PC-3 (cell line): Measurements from ENCODE around the gene MDH1B. TPM values are rescaled to one million over a fixed set of nuclear protein-coding genes. Genes with fewer than 3 reads are reported as not detected.

Experiments
- ATAC-seq: fragments of 200-7000 bp; cut with Tn5 transposase; 2 replicates; pipeline ENCODE4 v1.9.1; 2020; ENCODE audit warnings: mild to moderate bottlenecking, moderate library complexity
- BruUV-seq: library from RNA; stranded (reverse); fragments of 400-500 nt; replicated peaks from 2 replicates; lab custom pipeline; 2021; lab: Mats Ljungman, UMichigan
- CTCF ChIA-PET: fragments of 300-600 bp; sonication (Branson Sonifier 250); formaldehyde crosslinking; loops from one replicate; lab custom pipeline; 2022; ENCODE audit warnings: antibody characterized with exemption; lab: Charles Lee
- POLR2A ChIA-PET: fragments of 300-600 bp; sonication (Branson Sonifier 250); formaldehyde crosslinking; loops from one replicate; lab custom pipeline; 2022; ENCODE audit warnings: antibody characterized with exemption; ENCODE audit not compliant: unreplicated experiment; lab: Charles Lee
- DNase-seq: peaks from one replicate; pipeline ENCODE4 v3.0.0-alpha.2; 2015
- H2AFZ ChIP-seq: fragments of 300-600 bp; sonication (generic); 2 replicates; pipeline ENCODE4 v1.6.0; 2016; ENCODE audit warnings: antibody characterized with exemption, low read length
- H3F3A ChIP-seq: fragments of 300-600 bp; sonication (generic); one replicate; pipeline ENCODE4 v1.6.0; 2017; ENCODE audit warnings: antibody characterized with exemption, low read length, control low read depth, mild to moderate bottlenecking; ENCODE audit not compliant: unreplicated experiment
- H3K27ac ChIP-seq: fragments of 300-600 bp; sonication (generic); 2 replicates; pipeline ENCODE4 v1.5.1; 2016; ENCODE audit warnings: mild to moderate bottlenecking, low read length
- H3K27me3 ChIP-seq: fragments of 300-600 bp; sonication (generic); 2 replicates; pipeline ENCODE4 v1.6.1; 2016; ENCODE audit warnings: low read length, mixed read lengths
- H3K36me3 ChIP-seq: fragments of 300-600 bp; sonication (generic); 2 replicates; pipeline ENCODE4 v1.6.1; 2016; ENCODE audit warnings: low read depth, mixed run types, low read length, mixed read lengths
- H3K4me1 ChIP-seq: fragments of 300-600 bp; sonication (generic); 2 replicates; pipeline ENCODE4 v1.5.1; 2016; ENCODE audit warnings: low read length; ENCODE audit not compliant: insufficient read depth
- H3K4me2 ChIP-seq: fragments of 300-600 bp; sonication (generic); 2 replicates; pipeline ENCODE4 v1.6.0; 2016; ENCODE audit warnings: low read length
- H3K4me3 ChIP-seq: fragments of 300-600 bp; sonication (generic); 2 replicates; pipeline ENCODE4 v1.5.1; 2016; ENCODE audit warnings: mild to moderate bottlenecking, low read length, mixed read lengths
- H3K79me2 ChIP-seq: fragments of 300-600 bp; sonication (generic); 2 replicates; pipeline ENCODE4 v1.6.1; 2017; ENCODE audit warnings: low read length, mixed read lengths
- H3K9ac ChIP-seq: fragments of 300-600 bp; sonication (generic); 2 replicates; pipeline ENCODE4 v1.6.0; 2016; ENCODE audit warnings: mild to moderate bottlenecking, low read length
- H3K9me2 ChIP-seq: fragments of 300-600 bp; sonication (generic); replicated peaks from 2 replicates; pipeline ENCODE4 v1.6.1; 2016; ENCODE audit warnings: mixed run types, low read length, mixed read lengths
- H3K9me3 ChIP-seq: fragments of 300-600 bp; sonication (generic); 2 replicates; pipeline ENCODE4 v1.6.1; 2016; ENCODE audit warnings: low read length, mixed read lengths
- H4K20me1 ChIP-seq: fragments of 300-600 bp; sonication (generic); 2 replicates; pipeline ENCODE4 v1.6.1; 2016; ENCODE audit warnings: low read length, mixed read lengths
- CTCF ChIP-seq: fragments of 300-600 bp; sonication (generic); conservative IDR thresholded peaks from 2 replicates; pipeline ENCODE4 v1.5.1; 2017; ENCODE audit warnings: antibody characterized with exemption, low read depth, mild to moderate bottlenecking, low read length
- EZH2 ChIP-seq: fragments of 300-600 bp; sonication (generic); IDR thresholded peaks from one replicate; pipeline ENCODE4 v1.6.1; 2017; ENCODE audit warnings: antibody characterized with exemption, mild to moderate bottlenecking, low read length; ENCODE audit not compliant: unreplicated experiment
- EZH2phosphoT487 ChIP-seq: fragments of 300-600 bp; sonication (generic); IDR thresholded peaks from 2 replicates; pipeline ENCODE4 v1.6.1; 2018; ENCODE audit warnings: mild to moderate bottlenecking, antibody characterized with exemption, low read length, borderline replicate concordance
- intact Hi-C: fragments of 100-400 bp; cut with micrococcal nuclease; formaldehyde crosslinking; loops from 2 replicates; pipeline ENCODE4 v1.9.0; 2023
- total RNA-seq: library from RNA; depleted of rRNA; stranded (reverse); fragments of >200 nt; gene quantifications from 2 replicates; pipeline ENCODE4 v1.2.3, GENCODE V29; 2014

Gene MDH1B
- total RNA-seq, 1 experiment from 2014 or later = 0.40 TPM

GRCh38 chr2:206713746-206714145 is 51.4 kb downstream of the MDH1B start:
- ATAC-seq = no peak
- no peak overlapping the region for H2AFZ ChIP-seq
- H3K27me3 ChIP-seq = peaks cover 80% of the 10 kb centered on the region
- no peaks in the 10 kb centered on the region for H4K20me1 ChIP-seq
- DNase-seq = no peak
- POLR2A ChIA-PET = no interaction called here
- H3K36me3 ChIP-seq = no peaks in the 10 kb centered on the region
- no peak overlapping the region for H3K4me2 ChIP-seq
- TF ChIP-seq EZH2 (no peak), CTCF (no peak), EZH2phosphoT487 (no peak)
- intact Hi-C loops = no loop called here
- no peaks in the 10 kb centered on the region for H3K9me3 ChIP-seq
- H3K79me2 ChIP-seq = no peaks in the 10 kb centered on the region
- H3F3A ChIP-seq = no peaks in the 10 kb centered on the region
- no peak overlapping the region for H3K27ac ChIP-seq
- H3K4me3 ChIP-seq = no peak overlapping the region
- CTCF ChIA-PET = interaction anchor here (0.7 kb wide), 1 partner anchor 154 kb away, joined by 3 read pairs; no protein-coding TSS in a partner anchor
- H3K9me2 ChIP-seq = no peaks in the 10 kb centered on the region
- no peak overlapping the region for H3K9ac ChIP-seq
- no peaks in the 10 kb centered on the region for H3K4me1 ChIP-seq
- BruUV-seq = no TSS peak

- Histone ChIP-seq H3K9me2 (no peaks in the 10 kb centered on the region), H3K9me3 (no peaks in the 10 kb centered on the region), H3K27ac (no peak overlapping the region), H3K4me3 (no peak overlapping the region), H2AFZ (no peak overlapping the region), H3K4me2 (no peak overlapping the region), H3K36me3 (no peaks in the 10 kb centered on the region), H3K9ac (no peak overlapping the region), H3K79me2 (no peaks in the 10 kb centered on the region), H3F3A (no peaks in the 10 kb centered on the region), H3K27me3 (peaks cover 90% of the 10 kb centered on the region), H3K4me1 (no peaks in the 10 kb centered on the region), H4K20me1 (no peaks in the 10 kb centered on the region)
- POLR2A ChIA-PET = no interaction called here
- CTCF ChIA-PET = no interaction called here
- DNase-seq = no peak
- ATAC-seq = no peak
- intact Hi-C loops = no loop called here
- TF ChIP-seq EZH2 (no peak), EZH2phosphoT487 (no peak), CTCF (no peak)
- BruUV-seq = no TSS peak
These were observed 56.8 kb downstream of the MDH1B start for GRCh38 chr2:206708286-206708685.

GRCh38 chr2:206707164-206707701 is 57.9 kb downstream of the MDH1B start:
- BruUV-seq = no TSS peak
- H3K27me3 ChIP-seq = peaks cover 94% of the 10 kb centered on the region
- no peaks in the 10 kb centered on the region for H3K4me1 ChIP-seq
- intact Hi-C loops = no loop called here
- H3K4me2 ChIP-seq = no peak overlapping the region
- no peak for TF ChIP-seq CTCF
- no peak for TF ChIP-seq EZH2phosphoT487
- no peak for TF ChIP-seq EZH2
- ChIA-PET POLR2A (interaction anchor here (0.5 kb wide), 1 partner anchor 495 kb away, joined by 3 read pairs; no protein-coding TSS in a partner anchor), CTCF (no interaction called here)
- no peaks in the 10 kb centered on the region for H3K36me3 ChIP-seq
- H3K9ac ChIP-seq = no peak overlapping the region
- H3K27ac ChIP-seq = no peak overlapping the region
- H3K9me3 ChIP-seq = no peaks in the 10 kb centered on the region
- no peaks in the 10 kb centered on the region for H3F3A ChIP-seq
- H3K9me2 ChIP-seq = no peaks in the 10 kb centered on the region
- no peaks in the 10 kb centered on the region for H3K79me2 ChIP-seq
- no peaks in the 10 kb centered on the region for H4K20me1 ChIP-seq
- DNase-seq (no peak), ATAC-seq (no peak)
- no peak overlapping the region for H2AFZ ChIP-seq
- no peak overlapping the region for H3K4me3 ChIP-seq
